ENCODE data around the gene AFDN.

GRCh38 chr6:167995731-167996151, 169.0 kb downstream of the AFDN start:
- TF ChIP-seq BHLHE40 (IDR thresholded peaks at IDR 0.05; ENCODE audit: borderline replicate concordance): no peak
- TF ChIP-seq CTBP1 (IDR thresholded peaks at IDR 0.05; ENCODE audit: borderline replicate concordance): no peak
- no peak for TF ChIP-seq SP1 (IDR thresholded peaks at IDR 0.05)
- TF ChIP-seq FOXK2 (IDR thresholded peaks at IDR 0.05): no peak
- no peak for TF ChIP-seq TARDBP (IDR thresholded peaks at IDR 0.05)
- TF ChIP-seq FOXA1 (IDR thresholded peaks at IDR 0.05): no peak
- TF ChIP-seq LEF1 (IDR thresholded peaks at IDR 0.05; ENCODE audit: borderline replicate concordance): no peak
- TF ChIP-seq L3MBTL2 (conservative IDR thresholded peaks at IDR 0.05): no peak
- no peak for TF ChIP-seq PKNOX1 (IDR thresholded peaks at IDR 0.05)
- no peak for TF ChIP-seq SUZ12 (IDR thresholded peaks at IDR 0.05)
- TF ChIP-seq FOXM1 (IDR thresholded peaks at IDR 0.05; ENCODE audit: borderline replicate concordance): no peak
- TF ChIP-seq ARNT (IDR thresholded peaks at IDR 0.05): no peak
- no peak for TF ChIP-seq HDGF (IDR thresholded peaks at IDR 0.05; ENCODE audit: borderline replicate concordance)
- TF ChIP-seq ZNF384 (IDR thresholded peaks at IDR 0.05): no peak
